GM12801 (cell line): ENCODE data around the gene ESRRB.

Source experiments
- TF ChIP-seq, protein P1 (sequence below): IDR thresholded peaks from one replicate; pipeline ENCODE4 v1.5.1; 2011; ENCODE audit warnings: control low read depth; ENCODE audit not compliant: insufficient read length; ENCODE audit errors: extremely low read depth

Gene ESRRB

DNA sequence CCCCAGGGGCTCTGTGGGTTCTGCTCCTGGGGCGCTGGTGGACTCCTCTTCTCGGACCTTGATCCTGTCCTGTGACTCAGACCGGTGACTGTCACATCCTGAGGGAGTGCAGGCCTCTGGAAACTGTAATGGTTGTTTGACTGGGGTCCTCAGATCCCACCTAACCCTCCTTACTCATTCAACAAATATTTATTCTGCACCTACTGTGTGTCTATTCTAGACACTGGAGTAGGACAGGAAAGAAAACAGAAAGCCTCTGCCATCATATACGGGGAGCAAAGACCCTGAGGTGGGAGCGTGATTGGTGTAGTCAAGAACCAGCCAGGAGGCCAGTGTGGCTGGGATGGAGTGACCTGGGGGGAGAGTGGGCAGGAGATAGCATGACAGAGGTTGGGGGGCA, 47.6 kb downstream of the ESRRB start:
- TF ChIP-seq, protein P1, sequence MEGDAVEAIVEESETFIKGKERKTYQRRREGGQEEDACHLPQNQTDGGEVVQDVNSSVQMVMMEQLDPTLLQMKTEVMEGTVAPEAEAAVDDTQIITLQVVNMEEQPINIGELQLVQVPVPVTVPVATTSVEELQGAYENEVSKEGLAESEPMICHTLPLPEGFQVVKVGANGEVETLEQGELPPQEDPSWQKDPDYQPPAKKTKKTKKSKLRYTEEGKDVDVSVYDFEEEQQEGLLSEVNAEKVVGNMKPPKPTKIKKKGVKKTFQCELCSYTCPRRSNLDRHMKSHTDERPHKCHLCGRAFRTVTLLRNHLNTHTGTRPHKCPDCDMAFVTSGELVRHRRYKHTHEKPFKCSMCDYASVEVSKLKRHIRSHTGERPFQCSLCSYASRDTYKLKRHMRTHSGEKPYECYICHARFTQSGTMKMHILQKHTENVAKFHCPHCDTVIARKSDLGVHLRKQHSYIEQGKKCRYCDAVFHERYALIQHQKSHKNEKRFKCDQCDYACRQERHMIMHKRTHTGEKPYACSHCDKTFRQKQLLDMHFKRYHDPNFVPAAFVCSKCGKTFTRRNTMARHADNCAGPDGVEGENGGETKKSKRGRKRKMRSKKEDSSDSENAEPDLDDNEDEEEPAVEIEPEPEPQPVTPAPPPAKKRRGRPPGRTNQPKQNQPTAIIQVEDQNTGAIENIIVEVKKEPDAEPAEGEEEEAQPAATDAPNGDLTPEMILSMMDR = no peak

DNA sequence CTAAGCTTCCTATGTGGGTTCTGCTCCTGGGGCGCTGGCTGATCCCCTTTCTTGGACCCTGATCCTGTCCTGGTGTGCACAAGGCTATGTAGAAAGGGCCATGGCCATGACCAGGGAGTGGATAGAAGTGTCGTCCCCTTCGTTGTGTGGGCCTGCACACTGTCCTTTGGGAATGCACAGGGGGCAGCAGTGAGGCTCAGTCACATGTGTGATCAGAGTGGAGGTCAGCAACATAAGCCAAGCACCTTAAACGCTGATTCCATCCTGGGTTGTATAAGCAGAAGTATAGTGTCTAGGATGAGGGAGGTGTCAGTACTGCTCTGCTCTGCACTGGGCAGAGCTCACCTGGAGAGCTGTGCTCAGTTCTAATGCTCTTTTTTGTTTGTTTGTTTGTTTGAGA, 48.4 kb downstream of the ESRRB start:
- TF ChIP-seq, protein P1 = no peak

DNA sequence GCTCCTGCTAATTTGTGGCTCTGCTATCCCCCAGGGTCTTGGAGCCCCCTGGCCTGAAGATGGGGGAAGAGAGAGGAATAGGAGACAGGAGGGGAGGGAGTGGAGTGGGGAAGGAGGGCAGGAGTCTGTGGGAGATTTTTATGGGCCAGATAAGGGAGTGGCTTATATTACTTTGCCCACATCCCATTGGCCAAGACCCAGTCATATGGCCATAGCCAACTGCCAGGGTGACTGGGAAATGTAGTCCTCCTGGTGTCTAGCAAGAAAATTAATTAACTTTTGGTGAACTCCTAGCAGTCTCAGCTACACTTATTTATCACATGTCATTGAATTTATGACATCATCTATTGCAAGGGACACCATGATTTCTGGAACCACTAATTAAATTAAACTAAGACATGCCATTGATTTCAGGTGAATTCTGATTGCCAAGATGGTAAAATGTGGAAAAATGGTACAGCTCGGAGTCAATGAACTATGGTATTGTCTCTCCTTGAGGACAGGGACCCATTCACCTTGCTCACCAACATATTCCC, 50.3 kb downstream of the ESRRB start:
- TF ChIP-seq, protein P1 = no peak

DNA sequence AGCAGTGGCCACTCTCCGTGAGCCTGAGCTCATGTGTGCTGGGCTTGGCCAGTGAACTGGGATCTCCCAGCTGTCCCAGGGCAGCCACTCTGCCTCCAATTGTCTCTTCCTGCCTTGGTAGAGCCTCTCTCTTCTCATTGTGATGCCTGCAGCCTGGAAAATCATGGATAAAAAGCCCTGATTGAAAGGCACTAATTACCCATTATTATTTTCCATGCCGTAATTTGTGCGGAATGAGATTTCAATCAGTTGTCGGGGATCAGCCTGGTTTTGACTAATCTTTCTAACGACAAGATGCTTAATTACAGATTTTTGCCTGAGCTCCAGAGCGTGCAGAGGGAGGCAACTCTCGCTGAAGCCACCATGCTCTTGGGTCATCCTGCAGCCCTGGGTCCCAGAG, 52.7 kb downstream of the ESRRB start:
- TF ChIP-seq, protein P1 = no peak

DNA sequence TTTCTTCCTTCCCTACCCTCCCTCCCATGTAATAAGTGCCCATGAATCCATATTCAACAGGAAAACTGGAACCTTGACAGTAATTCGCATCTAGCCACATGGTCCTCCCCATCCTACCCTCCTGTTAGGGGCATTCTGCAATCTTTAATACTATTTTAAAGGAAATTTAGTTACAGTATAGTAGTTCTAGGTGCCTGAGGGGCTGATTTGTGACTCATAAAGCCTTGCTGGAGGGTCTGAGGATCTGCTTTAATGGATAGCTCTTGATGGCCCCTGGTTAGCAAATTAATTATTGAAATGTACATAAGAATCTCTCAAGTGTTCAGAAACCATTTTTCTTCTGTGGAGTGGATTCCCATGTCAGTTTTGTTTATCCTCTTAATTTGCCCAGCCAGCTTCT, 54.1 kb downstream of the ESRRB start:
- TF ChIP-seq, protein P1 = no peak

DNA sequence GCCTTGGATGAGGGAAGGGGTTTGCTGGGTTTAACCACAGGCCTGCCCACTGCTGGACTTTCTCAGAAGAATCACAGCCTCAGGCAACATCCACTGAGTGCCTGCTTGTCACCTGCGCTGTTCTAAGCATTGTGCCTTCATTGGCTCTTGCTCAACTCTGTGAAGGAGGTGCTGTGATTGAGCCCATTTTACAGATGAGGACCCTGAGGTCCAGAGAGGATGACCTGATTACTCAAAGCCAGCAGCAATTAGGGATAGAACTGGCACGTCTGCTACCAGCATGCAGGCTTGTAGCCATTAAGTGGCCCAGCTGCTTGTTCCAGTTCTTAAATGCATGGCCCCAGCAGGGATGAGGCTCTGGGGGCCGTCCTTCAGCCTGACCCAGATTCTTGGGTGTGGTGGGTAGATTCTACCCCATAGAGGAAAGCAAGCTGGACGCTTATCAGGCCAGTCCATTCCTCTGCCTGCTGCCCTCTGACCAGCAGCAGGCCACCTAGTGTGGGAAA, 54.6 kb downstream of the ESRRB start:
- TF ChIP-seq, protein P1 = no peak

DNA sequence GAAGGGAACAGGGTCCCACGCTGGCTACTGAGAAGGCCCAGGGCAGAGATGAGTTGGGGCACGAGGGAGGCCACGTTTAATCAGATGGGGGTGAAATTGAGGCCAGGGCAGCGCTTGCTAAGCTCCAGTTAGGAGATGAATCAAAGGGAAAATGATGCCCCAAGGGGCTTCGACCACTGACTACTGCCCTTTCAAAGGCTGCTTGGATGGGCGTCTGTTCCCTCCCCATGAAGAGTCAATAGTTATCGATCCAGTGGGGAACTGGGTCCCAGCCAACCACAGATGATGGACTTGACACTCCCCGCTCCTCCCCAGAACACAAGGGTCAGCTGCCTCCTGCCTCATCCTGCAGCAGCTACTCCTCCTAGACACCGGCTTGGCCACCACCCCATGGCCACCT, 55.6 kb downstream of the ESRRB start:
- TF ChIP-seq, protein P1 = no peak
